HS-27A (cell line): Measurements from ENCODE around the gene XYLT1.

Experiments
- DNase-seq: peaks from one replicate; pipeline ENCODE4 v3.0.0-alpha.2; 2012; ENCODE audit warnings: low read depth, missing footprints

Gene XYLT1

DNA sequence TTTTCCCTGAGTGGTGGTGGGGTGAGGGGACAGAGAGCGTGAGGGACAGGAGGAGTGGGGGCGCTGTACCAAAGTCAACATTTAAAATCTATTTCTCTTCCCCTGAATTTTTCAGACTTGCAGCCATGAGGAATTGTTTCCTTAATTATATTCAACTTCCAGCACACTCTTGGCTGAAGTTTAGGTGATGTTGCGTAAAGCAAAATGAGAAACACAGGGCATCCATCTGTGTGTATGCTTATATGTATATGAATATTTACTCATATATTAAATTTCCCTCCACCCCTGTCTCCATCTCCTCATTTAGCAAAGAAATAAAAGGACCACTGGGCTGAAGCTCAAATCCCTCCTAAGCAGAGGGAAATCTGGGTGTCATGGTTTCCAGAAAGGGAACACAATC is 218.1 kb downstream of the XYLT1 start:
- DNase-seq = no peak

- DNase-seq = no peak
Measured at GRCh38 chr16:17252064-17252463, 218.7 kb downstream of the XYLT1 start.

GRCh38 chr16:17251496-17251895 is 219.3 kb downstream of the XYLT1 start:
- DNase-seq = no peak

DNA sequence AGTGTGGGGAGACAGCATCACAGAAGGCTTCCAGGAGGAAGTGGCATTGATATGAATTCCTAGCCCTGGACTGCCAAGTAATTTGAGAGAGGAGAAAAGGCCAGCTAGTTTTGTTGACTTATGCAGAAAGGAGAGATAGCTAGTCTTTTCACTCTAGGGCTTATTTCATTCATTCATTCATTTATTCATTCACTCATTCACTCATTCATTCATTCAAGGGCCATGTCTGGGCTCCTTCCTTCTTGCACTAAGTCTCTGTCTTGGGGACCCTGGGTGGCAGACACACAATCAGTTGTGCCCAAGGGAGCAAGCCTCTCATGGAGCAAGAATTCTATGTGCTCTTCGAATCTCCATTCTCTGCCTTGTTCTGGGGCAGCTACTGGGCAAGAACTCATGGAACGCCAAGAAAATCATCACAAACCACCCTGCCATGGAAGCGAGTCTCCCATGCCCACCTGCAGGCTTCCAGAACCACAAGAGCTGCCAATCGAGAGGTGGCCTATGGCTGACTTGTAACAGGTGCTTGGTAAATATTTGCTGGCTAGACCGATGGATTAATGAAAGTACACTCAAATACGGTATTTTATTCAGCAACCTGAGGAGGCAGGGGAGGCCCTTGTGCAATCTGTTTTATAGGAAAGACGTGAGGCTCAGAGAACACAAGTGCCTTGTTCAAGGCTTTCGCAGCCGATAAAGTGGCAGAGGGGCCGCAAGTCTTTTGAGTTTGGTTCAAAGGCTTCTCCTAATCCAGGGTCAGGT is 223.6 kb downstream of the XYLT1 start:
- DNase-seq = no peak

DNA sequence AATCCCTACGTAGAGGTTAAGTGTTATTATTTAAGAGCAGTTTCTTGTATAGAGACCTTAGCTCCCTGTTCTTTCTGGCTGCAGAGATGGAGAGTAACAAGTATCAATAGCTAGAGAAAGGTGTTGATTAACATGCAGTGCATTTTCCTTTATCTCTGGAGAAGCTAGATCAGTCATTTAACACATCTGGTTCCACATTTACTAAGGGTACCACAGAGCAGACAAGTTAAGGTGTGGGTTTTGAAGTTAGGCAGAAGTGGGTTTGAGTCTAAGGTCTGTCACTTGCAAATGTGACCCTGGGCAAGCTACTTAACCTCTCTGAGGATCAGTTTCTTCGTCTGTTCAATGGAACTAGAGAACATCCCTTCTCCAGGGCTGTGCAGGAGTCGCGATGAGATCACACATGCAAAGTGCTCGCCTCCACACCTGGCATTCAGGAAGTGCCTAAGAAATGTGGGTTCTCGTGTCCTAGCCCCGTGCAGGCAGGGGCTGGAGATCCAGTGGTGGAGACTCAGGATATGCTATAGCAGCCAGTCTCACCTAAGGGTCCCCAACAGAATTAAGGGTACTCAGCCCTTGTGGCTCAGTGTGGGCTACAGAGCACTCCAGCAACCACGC is 224.4 kb downstream of the XYLT1 start:
- DNase-seq = no peak

DNA sequence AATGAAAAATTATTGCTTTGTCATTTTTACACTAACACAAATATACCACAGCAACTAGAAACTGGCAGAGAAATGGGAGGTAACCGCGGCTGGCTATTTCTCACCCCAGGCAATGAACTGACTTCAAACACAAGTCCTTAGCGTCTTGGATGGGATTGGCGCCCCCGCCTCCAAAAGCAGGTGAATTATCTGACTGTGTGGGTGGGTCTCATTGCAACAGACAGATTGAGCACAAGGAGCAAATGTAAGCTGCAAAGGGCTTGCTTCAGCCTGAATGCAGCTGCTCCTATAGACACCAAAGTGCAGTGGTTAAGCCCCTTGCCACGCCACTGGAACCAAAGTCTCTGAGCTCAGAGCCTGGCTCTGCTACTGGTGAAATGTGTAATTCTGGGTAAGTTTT is 225.0 kb downstream of the XYLT1 start:
- no peak for DNase-seq

DNA sequence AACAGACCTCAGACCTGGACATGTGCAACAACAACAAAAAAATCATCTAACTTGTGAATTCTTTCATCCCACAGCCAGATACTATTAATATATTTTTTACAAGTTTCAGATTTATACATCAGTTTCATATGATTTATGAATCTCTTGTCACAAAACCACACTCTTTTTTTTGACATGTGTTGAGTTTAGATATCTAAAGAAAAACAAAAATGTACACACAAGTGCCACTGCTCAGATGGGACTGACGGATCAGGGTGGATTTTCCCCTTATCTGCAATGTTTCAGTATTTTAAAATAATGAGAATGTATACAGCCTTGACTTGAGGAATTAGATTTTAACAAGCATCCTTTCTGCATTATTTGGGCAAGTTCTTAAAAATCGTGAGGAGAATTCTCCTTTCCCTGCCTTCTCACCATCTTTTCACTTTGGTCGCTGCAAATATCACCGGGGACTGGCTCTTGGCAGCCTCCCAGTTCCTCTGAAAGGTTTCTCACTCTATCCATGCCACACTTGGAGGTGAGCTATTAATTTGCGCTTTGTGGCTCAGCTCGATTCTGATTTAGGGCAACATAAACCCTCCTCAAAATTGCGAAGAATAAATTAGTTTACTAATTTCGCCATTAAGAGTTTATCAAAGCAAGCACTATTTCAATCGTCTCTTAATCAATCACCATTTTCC is 225.7 kb downstream of the XYLT1 start:
- no peak for DNase-seq

DNA sequence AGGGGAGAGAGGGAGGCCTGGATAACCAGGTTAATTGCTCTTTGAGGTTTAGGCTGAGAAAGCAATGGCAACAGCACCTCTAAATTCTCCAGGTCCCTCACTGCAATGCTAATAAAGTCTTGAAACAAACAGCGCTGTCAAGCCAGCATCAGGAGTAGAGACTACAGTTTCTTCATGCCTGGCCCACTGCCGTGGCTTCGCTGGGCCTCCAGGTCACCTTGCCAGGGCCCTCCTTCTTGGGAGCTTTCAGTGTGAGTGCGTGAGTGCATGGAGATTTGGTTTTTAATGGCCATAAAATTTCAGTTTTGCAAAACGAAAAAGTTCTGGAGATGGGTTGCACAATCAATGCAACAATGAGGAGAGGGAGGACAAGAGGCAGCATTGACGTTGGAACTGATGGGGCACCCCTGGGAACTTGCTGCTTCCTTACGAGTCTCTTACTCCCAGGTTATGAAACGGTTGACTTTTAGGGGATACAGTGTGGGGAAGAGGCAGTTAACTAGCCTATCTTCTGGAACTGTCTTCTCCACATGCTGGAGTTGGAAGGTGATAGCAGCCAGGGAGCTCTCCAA is 229.4 kb downstream of the XYLT1 start:
- DNase-seq = no peak

DNA sequence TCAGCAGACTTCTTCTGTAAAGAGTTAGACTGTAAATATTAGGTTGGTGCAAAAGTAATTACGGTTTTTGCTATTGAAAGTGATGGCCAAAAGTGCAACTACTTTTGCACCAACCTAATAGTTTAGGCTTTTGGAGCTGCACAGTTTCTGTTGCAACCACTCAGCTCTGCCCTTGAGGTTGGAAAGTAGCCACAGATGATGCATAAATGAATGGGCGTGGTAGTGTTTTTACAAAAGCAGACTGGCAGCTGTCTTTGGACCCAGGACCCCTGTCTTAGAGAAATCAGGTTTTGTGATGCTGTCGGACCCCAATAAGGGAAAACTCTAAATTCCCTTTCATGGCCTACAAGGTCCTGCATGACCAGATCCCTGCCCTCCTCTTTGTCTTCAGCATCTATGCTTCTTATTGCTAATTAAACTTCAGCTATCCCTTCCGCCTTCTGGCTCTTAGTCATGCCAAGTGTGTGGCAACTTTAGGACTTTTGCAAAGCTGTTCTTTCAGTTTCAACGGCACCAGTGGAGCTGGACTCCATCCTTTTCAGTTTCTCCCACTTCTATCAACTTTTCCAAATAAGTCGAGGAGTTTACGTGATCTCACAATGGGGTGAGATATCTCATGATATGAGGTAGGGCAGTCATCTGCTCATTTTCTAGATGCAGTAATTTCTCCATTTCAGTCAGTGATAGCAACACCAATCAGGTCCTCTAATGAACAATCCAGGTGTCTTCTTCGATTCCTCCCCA is 232.3 kb downstream of the XYLT1 start:
- no peak for DNase-seq

DNA sequence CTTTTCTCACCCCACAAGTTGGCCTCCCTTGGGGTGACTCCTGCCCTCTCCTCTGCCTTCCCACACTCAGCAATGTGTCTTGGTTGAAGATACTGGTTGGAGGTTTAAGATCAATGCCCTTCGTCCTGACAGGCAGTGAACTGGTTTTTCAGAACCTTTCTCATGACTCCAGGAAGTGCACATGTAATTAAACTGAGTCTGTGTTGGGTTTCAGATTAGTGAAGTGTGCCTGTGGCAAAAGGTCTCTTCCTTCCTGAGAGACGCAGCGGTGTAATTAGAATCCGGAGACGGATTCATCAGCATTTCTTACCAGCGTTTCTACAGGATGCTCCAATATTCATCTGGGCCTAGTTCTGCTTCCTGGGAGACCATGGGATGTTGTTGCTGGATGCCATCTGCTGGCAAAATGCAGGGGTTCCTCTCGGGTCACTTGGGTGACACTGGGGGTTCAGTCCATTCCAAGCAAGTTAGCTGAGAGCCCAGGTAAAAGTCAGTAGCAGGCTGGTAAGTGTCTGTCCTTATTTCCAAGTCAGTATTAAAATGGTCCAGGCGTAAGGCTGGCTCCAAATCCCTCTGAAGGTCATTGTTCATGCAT is 233.3 kb downstream of the XYLT1 start:
- no peak for DNase-seq

GRCh38 chr16:17235147-17235815 is 235.5 kb downstream of the XYLT1 start:
- DNase-seq = no peak

GRCh38 chr16:17233318-17234002 is 237.3 kb downstream of the XYLT1 start:
- DNase-seq = no peak

DNA sequence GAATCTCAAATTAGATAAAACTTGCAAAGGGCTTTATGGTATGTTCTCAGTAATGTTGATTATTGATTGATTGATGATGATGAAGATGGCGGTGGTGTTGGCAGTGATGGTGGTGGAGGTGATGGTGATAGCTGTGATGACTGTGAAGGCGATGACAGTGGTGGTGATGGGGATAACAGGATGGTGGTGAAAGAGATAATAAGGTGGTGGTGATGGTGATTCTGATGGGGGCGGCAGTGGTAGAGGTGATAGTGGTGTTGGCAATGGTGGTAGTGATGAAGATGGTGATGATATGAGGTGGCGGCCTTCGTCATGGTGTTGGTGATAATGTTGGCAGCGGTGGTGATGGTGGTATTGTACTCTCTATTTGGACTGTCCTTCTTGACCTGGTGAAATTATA is 238.3 kb downstream of the XYLT1 start:
- DNase-seq = no peak

- DNase-seq = no peak
Measured at GRCh38 chr16:17231972-17232371, 238.8 kb downstream of the XYLT1 start.

- DNase-seq = no peak
Measured at GRCh38 chr16:17230932-17231581, 239.7 kb downstream of the XYLT1 start.

- no peak for DNase-seq
Measured at GRCh38 chr16:17229766-17230165, 241.0 kb downstream of the XYLT1 start.

- no peak for DNase-seq
Measured at GRCh38 chr16:17229131-17229530, 241.6 kb downstream of the XYLT1 start.

DNA sequence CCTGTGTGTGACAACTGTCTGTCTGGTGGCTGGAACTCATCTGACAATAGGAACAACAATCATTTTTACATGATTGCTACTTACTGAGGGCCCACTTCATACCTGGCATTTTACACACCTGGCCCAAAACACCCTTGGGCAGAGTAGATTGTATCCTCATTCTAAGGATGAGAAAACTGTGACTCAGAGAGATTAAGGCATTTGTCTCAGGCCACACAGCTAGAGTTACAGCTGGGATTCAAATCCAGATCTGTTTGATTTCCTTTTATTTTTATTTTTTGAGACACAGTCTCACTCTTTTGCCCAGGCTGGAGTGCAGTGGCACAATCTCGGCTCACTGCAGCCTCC is 242.1 kb downstream of the XYLT1 start:
- DNase-seq = no peak

DNA sequence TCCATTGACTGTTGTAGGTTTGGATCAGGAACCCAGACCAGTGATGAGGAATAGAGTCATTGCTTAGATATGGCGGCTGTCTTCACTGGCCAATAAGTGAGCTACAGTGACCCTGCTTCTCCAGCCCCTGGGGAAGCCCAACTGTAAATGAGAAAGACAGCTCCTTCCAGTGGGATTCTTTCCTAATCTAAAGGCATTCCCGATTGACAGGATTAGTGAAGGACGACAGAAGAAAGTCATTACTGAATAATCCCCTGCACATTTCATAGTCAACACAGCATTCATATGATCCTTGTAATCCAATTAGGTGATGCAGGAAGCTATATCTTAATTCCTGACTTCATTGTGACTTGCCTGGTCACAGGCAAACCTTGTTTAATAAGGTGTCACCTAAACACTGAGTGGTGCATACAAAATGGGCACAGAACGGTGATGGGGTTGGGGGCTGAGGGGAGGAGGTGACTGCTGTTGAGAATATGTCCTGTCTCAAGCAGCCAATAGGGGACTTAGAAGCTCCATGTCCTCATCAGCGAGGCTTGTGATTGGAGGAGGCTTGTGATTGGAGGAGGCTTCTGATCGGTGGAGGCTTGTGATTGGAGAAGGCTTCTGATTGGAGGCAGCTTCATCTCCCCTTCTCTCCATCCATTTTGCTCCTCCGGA is 242.6 kb downstream of the XYLT1 start:
- DNase-seq = no peak

DNA sequence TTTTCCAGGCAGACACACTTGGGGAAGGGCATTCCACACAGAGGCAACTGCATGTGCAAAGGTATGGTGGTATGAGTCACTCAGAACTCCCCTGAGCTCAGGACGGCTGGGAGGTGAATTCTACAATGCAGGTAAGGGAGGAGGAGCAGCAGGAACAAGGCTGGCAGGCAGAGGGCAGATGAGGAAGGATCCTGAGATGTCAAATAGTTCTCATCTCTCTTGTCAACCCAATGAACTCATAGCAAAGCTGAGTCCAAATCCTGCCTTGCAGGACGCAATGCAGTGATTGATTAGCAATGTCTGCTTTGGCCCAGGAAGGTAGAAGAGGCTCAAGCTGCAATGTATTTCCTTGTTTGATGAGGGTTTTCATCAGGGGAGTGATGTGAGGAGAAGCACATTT is 243.5 kb downstream of the XYLT1 start:
- no peak for DNase-seq
